Spleen (tissue), 11 donors: ENCODE results near the gene PNMA1. TPM values are rescaled to one million over a fixed set of nuclear protein-coding genes. Genes with fewer than 3 reads are reported as not detected.

Experiments used
- DNase-seq: peaks from one replicate; pipeline ENCODE4 v3.0.0-alpha.2; 2020
- H3K27ac ChIP-seq, 8 donors: fragments of 200-600 bp; sonication (generic) in 7 of 8; 1 replicate in 4 of 8; 2 replicates in 4 of 8; pipeline versions ENCODE4 v1.5.0 to v1.8.0; 2016 to 2021; ENCODE audit warnings: inconsistent platforms in 4 of 8, mild to moderate bottlenecking in 4 of 8, moderate library complexity in 1 of 8
- H3K27me3 ChIP-seq, 7 donors: fragments of 200-600 bp; sonication (generic) in 6 of 7; replicated peaks in 1 of 7; 1 replicate in 4 of 7; 2 replicates in 3 of 7; pipeline versions ENCODE4 v1.5.0 to v1.8.0; 2016 to 2021; ENCODE audit warnings: inconsistent platforms in 3 of 7, mild to moderate bottlenecking in 1 of 7
- H3K36me3 ChIP-seq, 6 donors: fragments of 200-600 bp; sonication (generic) in 5 of 6; 1 replicate in 4 of 6; 2 replicates in 2 of 6; pipeline versions ENCODE4 v1.5.0 to v1.8.0; 2016 to 2021; ENCODE audit warnings: inconsistent platforms in 2 of 6
- H3K4me1 ChIP-seq, 6 donors: fragments of 200-600 bp; sonication (generic) in 5 of 6; 1 replicate in 3 of 6; 2 replicates in 3 of 6; pipeline versions ENCODE4 v1.5.0 to v1.8.0; 2016 to 2021; ENCODE audit warnings: inconsistent platforms in 3 of 6
- H3K4me3 ChIP-seq, 8 donors: fragments of 200-600 bp; sonication (generic) in 7 of 8; 1 replicate in 4 of 8; 2 replicates in 4 of 8; pipeline versions ENCODE4 v1.5.0 to v1.8.0; 2016 to 2021; ENCODE audit warnings: inconsistent platforms in 4 of 8, mild to moderate bottlenecking in 4 of 8, moderate library complexity in 2 of 8
- H3K9me3 ChIP-seq, 8 donors: fragments of 200-600 bp; sonication (generic) in 7 of 8; 1 replicate in 4 of 8; 2 replicates in 4 of 8; pipeline versions ENCODE4 v1.5.0 to v1.8.0; 2016 to 2021; ENCODE audit warnings: inconsistent platforms in 4 of 8
- POLR2A ChIP-seq, 3 donors: fragments of 450-650 bp; IDR thresholded peaks; one replicate each; pipeline ENCODE4 v1.5.1; 2017; ENCODE audit warnings: antibody characterized with exemption in 3 of 3, mild to moderate bottlenecking in 1 of 3
- POLR2AphosphoS5 ChIP-seq, 3 donors: sonication (generic); formaldehyde crosslinking; IDR thresholded peaks; one replicate each; pipeline ENCODE4 v1.5.1; 2017; ENCODE audit warnings: antibody characterized with exemption in 3 of 3
- WGBS, 5 donors: extraction: QIAGEN DNeasy Blood & Tissue Kit in 3 of 5; methylation state at CpG; one replicate each; pipeline versions ENCODE4 v1.1.5 to v1.1.7; 2013 to 2018; 5-methylcytosine and 5-hydroxymethylcytosine counted together
- intact Hi-C: fragments of 100-400 bp; cut with DNase I; formaldehyde crosslinking; loops from one replicate; pipeline ENCODE4 v1.15.0; 2023; ENCODE audit warnings: low total_unique reads
- polyA plus RNA-seq, 3 donors: library from polyadenylated mRNA; stranded (reverse); fragments of 200-250 nt; gene quantifications; one replicate each; pipeline ENCODE4 v1.2.1, GENCODE V29; 2013
- total RNA-seq, 7 donors: library from RNA; depleted of rRNA in 3 of 7; stranded (reverse); fragments of >200 nt in 3 of 7; fragmentation: NEBNext Ultra II Directional in 4 of 7; extraction: Animal tissue kit (Norgen Biotek cat#: 25700) in 4 of 7; gene quantifications; one replicate each; pipeline versions ENCODE4 v1.1.0 to v1.2.1, GENCODE V29; 2016 to 2021
- TF ChIP-seq, protein P1 (sequence below), 11 experiments: fragments of 200-600 bp in 7 of 11; fragments of 450-650 bp in 4 of 11; sonication (generic) in 4 of 11; IDR thresholded peaks in 8 of 11; conservative IDR thresholded peaks in 3 of 11; 1 replicate in 7 of 11; 2 replicates in 4 of 11; pipeline versions ENCODE4 v1.4.0 to v1.8.0; 2016 to 2021; ENCODE audit warnings: antibody characterized with exemption in 11 of 11, inconsistent platforms in 4 of 11, mild to moderate bottlenecking in 1 of 11
- donor health status: healthy with polysubstance abuse.
- donor health status: DM: no; HTN: no; CAD: no; lungs with moderate emphysema.
- donor health status: DM: no; HTN: no; CAD: no.
- donor health status: Bipolar disorder and iron deficiency.
- donor health status: healthy.
- donor health status: DM: no; HTN: no; CAD: no.
- donor health status: DM: yes; HTN: yes; CAD: no.

PNMA1 gene
- total and polyA plus RNA-seq, 10 donors: 13.1 to 31.8 (median 22.2) TPM

DNA sequence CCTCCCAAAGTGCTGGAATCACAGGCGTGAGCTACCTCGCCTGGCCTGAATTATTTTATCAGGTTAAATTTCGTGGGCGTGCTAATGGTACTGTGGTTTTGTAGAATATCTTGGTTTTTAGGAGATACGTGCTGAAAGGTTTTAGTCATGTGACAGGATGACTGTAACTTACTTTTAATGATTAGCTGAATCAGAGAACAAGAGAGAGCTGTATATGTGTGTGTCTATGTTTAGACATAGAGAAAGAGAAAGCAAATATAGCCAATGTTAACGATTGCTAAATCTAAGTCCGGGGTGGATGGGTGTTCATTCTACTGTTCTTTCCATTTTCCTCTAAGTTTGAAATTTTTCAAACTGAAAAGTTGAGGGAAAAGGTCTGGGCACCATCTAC is 9.2 kb upstream of the PNMA1 start:
- H3K4me3 ChIP-seq: no peak overlapping the region
- H3K27me3 ChIP-seq: no peaks in the 10 kb centered on the region
- H3K9me3 ChIP-seq: no peaks in the 10 kb centered on the region
- intact Hi-C loops: no loop called here
- H3K4me1 ChIP-seq: peaks cover 24 to 65% (median 53%) of the 10 kb centered on the region in 6 donors
- DNase-seq: no peak
- H3K36me3 ChIP-seq: peaks cover 7 to 100% (median 95%) of the 10 kb centered on the region in 6 donors
- WGBS, 5 donors: 66 to 82% (median 72%) methylated on average over 7 of the region's 7 CpGs
- TF ChIP-seq POLR2AphosphoS5 (IDR thresholded peaks at IDR 0.05) (no peak), POLR2A (IDR thresholded peaks at IDR 0.05) (no peak)
- TF ChIP-seq, protein P1, sequence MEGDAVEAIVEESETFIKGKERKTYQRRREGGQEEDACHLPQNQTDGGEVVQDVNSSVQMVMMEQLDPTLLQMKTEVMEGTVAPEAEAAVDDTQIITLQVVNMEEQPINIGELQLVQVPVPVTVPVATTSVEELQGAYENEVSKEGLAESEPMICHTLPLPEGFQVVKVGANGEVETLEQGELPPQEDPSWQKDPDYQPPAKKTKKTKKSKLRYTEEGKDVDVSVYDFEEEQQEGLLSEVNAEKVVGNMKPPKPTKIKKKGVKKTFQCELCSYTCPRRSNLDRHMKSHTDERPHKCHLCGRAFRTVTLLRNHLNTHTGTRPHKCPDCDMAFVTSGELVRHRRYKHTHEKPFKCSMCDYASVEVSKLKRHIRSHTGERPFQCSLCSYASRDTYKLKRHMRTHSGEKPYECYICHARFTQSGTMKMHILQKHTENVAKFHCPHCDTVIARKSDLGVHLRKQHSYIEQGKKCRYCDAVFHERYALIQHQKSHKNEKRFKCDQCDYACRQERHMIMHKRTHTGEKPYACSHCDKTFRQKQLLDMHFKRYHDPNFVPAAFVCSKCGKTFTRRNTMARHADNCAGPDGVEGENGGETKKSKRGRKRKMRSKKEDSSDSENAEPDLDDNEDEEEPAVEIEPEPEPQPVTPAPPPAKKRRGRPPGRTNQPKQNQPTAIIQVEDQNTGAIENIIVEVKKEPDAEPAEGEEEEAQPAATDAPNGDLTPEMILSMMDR (IDR thresholded peaks at IDR 0.05 in 8 of 11, conservative IDR thresholded peaks at IDR 0.05 in 3 of 11): no peak
- H3K27ac ChIP-seq: peak overlapping the region in 7 of 8 donors; percentile 45 to 82 (median 73)

DNA sequence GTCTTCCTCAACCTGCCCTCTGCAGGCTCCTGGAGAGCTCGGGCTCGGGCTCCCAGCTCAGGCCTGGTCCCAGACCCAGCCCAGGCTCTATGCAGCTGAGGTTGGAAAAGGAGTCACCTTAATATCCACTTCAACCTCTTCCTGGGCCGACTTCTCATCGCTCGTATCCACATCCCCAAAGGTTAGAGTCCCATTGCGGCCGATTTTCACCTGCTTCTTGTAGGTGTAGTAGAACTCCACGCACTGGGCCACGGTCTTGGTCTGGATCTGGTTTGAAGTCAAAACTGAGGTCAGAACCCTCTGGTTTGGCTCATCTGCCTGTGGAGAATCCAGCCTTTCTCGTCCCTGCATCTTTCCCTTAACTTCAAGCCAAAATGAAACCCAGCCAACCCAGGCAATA is 8.4 kb upstream of the PNMA1 start:
- no peak for DNase-seq
- H3K36me3 ChIP-seq: peaks cover 7 to 100% (median 99%) of the 10 kb centered on the region in 6 donors
- no peaks in the 10 kb centered on the region for H3K9me3 ChIP-seq
- H3K4me3 ChIP-seq: no peak overlapping the region
- TF ChIP-seq POLR2A (IDR thresholded peaks at IDR 0.05) (no peak), POLR2AphosphoS5 (IDR thresholded peaks at IDR 0.05) (peak in 2 of 3 donors; percentile 31 to 45)
- TF ChIP-seq, protein P1 (IDR thresholded peaks at IDR 0.05 in 8 of 11, conservative IDR thresholded peaks at IDR 0.05 in 3 of 11): no peak
- 93 to 97% (median 95%) methylated on average over 10 of the region's 10 CpGs for WGBS, 5 donors
- intact Hi-C loops: no loop called here
- no peaks in the 10 kb centered on the region for H3K27me3 ChIP-seq
- H3K4me1 ChIP-seq: peaks cover 16 to 61% (median 46%) of the 10 kb centered on the region in 6 donors
- peak overlapping the region in 4 of 8 donors; percentile 11 to 81 (median 74) for H3K27ac ChIP-seq

DNA sequence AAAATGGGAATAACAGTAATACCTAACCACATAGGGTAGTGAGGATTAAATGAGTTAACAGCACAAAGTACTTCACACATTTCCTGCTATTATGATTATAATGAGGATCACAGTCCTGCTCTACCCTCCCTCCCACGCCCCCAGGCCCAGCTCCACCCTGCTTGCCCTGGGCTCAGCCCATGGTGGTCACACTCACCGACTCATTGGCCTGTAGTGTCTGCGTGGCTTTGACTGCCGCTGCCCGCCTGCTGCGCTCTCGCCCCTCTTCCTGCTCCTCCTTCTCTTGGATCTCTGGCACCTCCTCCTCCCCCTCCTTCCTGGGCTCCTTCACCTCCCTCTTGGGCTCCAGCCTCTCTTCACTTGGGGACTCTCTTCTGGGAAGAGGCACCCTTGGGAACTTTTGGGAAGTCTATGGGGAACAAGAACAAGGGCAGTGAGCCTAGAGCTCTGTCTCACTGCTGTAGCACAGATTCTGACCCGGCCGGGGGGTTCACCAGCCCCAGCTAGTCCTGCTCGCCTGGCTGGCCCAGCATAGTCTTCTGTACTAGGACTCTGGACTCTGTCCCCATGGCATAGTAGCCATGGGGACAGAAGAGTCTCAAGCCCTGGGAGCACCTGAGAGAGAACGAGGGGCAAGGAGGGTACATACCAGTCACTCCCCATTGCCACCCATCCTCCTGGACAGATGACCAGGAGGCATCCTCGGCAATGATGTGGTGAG is 7.1 kb upstream of the PNMA1 start:
- peaks cover 4 to 100% (median 95%) of the 10 kb centered on the region in 6 donors for H3K36me3 ChIP-seq
- no peaks in the 10 kb centered on the region for H3K9me3 ChIP-seq
- H3K4me1 ChIP-seq: peaks cover 14 to 52% (median 37%) of the 10 kb centered on the region in 6 donors
- no peaks in the 10 kb centered on the region for H3K27me3 ChIP-seq
- intact Hi-C loops: no loop called here
- H3K27ac ChIP-seq: peak overlapping the region in 5 of 8 donors; percentile 13 to 68 (median 32)
- 83 to 93% (median 89%) methylated on average over 12 of the region's 12 CpGs for WGBS, 5 donors
- DNase-seq: no peak
- TF ChIP-seq POLR2AphosphoS5 (IDR thresholded peaks at IDR 0.05): peak; percentile 3 to 75 (median 52)
- TF ChIP-seq POLR2A (IDR thresholded peaks at IDR 0.05): no peak
- H3K4me3 ChIP-seq: no peak overlapping the region

DNA sequence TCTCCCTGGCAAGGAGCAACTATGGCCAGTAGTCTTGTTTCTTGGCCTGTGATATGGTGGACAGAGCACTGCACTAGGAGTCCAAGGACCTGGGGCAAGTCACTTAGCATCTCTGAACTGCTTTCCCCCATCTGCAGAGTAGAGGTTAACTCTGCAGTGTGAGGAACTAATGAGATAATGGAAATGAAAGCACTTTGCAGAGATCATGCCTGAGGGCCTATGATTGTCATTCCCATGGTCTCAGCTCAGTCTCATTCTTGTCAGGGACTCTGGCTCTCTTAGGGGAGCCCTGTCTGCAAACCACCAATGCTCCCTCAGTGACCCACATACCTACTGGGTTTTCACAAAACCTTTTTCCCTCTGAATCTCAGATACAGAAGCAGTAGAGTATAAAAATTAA is 6.5 kb upstream of the PNMA1 start:
- H3K4me3 ChIP-seq: no peak overlapping the region
- intact Hi-C loops: no loop called here
- TF ChIP-seq POLR2AphosphoS5 (IDR thresholded peaks at IDR 0.05): no peak
- TF ChIP-seq, protein P1 (IDR thresholded peaks at IDR 0.05 in 8 of 11, conservative IDR thresholded peaks at IDR 0.05 in 3 of 11): no peak
- no peak for TF ChIP-seq POLR2A (IDR thresholded peaks at IDR 0.05)
- no peaks in the 10 kb centered on the region for H3K9me3 ChIP-seq
- no peak for DNase-seq
- H3K36me3 ChIP-seq: peaks cover 4 to 100% (median 93%) of the 10 kb centered on the region in 6 donors
- H3K27me3 ChIP-seq: no peaks in the 10 kb centered on the region
- H3K27ac ChIP-seq: peak overlapping the region in 3 of 8 donors; percentile 32 to 68 (median 32)
- peaks cover 14 to 50% (median 31%) of the 10 kb centered on the region in 6 donors for H3K4me1 ChIP-seq
